Measurements from ENCODE around the gene CAMKMT. TPM values are rescaled to one million over a fixed set of nuclear protein-coding genes. Genes with fewer than 3 reads are reported as not detected.
"Not testable (repeated sequence)": the region's sequence is repeated elsewhere in the genome, so short reads cannot be mapped to it uniquely, and the experiment has no call there.

CAMKMT gene
- total RNA-seq, 1 experiment from 2014 or later, result 6.2 TPM

GRCh38 chr2:44352510-44352909, 9.2 kb upstream of the CAMKMT start:
- in situ Hi-C loops (cut with HindIII; ENCODE audit: low pct_unique_long_range_greater_than_20kb, low sequenced_read_pairs), result no loop called here
- DNase-seq (ENCODE audit: low read depth), result no peak

GRCh38 chr2:44354761-44355160, 7.0 kb upstream of the CAMKMT start:
- no peak for DNase-seq (ENCODE audit: low read depth)
- in situ Hi-C loops (cut with HindIII; ENCODE audit: low pct_unique_long_range_greater_than_20kb, low sequenced_read_pairs), result no loop called here

GRCh38 chr2:44358503-44358902, 3.2 kb upstream of the CAMKMT start:
- peak; percentile 55 for DNase-seq (ENCODE audit: low read depth)
- in situ Hi-C loops (cut with HindIII; ENCODE audit: low pct_unique_long_range_greater_than_20kb, low sequenced_read_pairs), result no loop called here

GRCh38 chr2:44360749-44361329, 908 bp upstream of the CAMKMT start:
- DNase-seq (ENCODE audit: low read depth), result peak; percentile 2
- in situ Hi-C loops (cut with HindIII; ENCODE audit: low pct_unique_long_range_greater_than_20kb, low sequenced_read_pairs), result no loop called here

GRCh38 chr2:44362207-44363015, 664 bp downstream of the CAMKMT start:
- DNase-seq (ENCODE audit: low read depth), result peak; percentile 43
- in situ Hi-C loops (cut with HindIII; ENCODE audit: low pct_unique_long_range_greater_than_20kb, low sequenced_read_pairs), result no loop called here

- in situ Hi-C loops (cut with HindIII; ENCODE audit: low pct_unique_long_range_greater_than_20kb, low sequenced_read_pairs), result no loop called here
- DNase-seq (ENCODE audit: low read depth), result no peak
Observed at GRCh38 chr2:44364604-44365003, 2.9 kb downstream of the CAMKMT start.

- in situ Hi-C loops (cut with HindIII; ENCODE audit: low pct_unique_long_range_greater_than_20kb, low sequenced_read_pairs), result no loop called here
- no peak for DNase-seq (ENCODE audit: low read depth)
Observed at GRCh38 chr2:44367591-44367990, 5.8 kb downstream of the CAMKMT start.

- DNase-seq (ENCODE audit: low read depth), result no peak
- in situ Hi-C loops (cut with HindIII; ENCODE audit: low pct_unique_long_range_greater_than_20kb, low sequenced_read_pairs), result no loop called here
Observed at GRCh38 chr2:44369392-44369791, 7.6 kb downstream of the CAMKMT start.

- DNase-seq (ENCODE audit: low read depth), result no peak
- in situ Hi-C loops (cut with HindIII; ENCODE audit: low pct_unique_long_range_greater_than_20kb, low sequenced_read_pairs), result no loop called here
Observed at GRCh38 chr2:44371445-44371844, 9.7 kb downstream of the CAMKMT start.

- DNase-seq (ENCODE audit: low read depth), result no peak
- in situ Hi-C loops (cut with HindIII; ENCODE audit: low pct_unique_long_range_greater_than_20kb, low sequenced_read_pairs), result no loop called here
Observed at GRCh38 chr2:44372246-44372645, 10.5 kb downstream of the CAMKMT start.

- in situ Hi-C loops (cut with HindIII; ENCODE audit: low pct_unique_long_range_greater_than_20kb, low sequenced_read_pairs), result no loop called here
- no peak for DNase-seq (ENCODE audit: low read depth)
Observed at GRCh38 chr2:44377486-44377885, 15.7 kb downstream of the CAMKMT start.

GRCh38 chr2:44385226-44385625, 23.5 kb downstream of the CAMKMT start:
- in situ Hi-C loops (cut with HindIII; ENCODE audit: low pct_unique_long_range_greater_than_20kb, low sequenced_read_pairs); DNase-seq (ENCODE audit: low read depth): not testable (repeated sequence)

GRCh38 chr2:44388877-44389276, 27.1 kb downstream of the CAMKMT start:
- no peak for DNase-seq (ENCODE audit: low read depth)
- in situ Hi-C loops (cut with HindIII; ENCODE audit: low pct_unique_long_range_greater_than_20kb, low sequenced_read_pairs), result no loop called here

- DNase-seq (ENCODE audit: low read depth), result no peak
- in situ Hi-C loops (cut with HindIII; ENCODE audit: low pct_unique_long_range_greater_than_20kb, low sequenced_read_pairs), result no loop called here
Observed at GRCh38 chr2:44389895-44390294, 28.1 kb downstream of the CAMKMT start.

GRCh38 chr2:44392338-44392943, 30.7 kb downstream of the CAMKMT start:
- no peak for DNase-seq (ENCODE audit: low read depth)
- in situ Hi-C loops (cut with HindIII; ENCODE audit: low pct_unique_long_range_greater_than_20kb, low sequenced_read_pairs), result no loop called here

GRCh38 chr2:44397447-44398175, 35.9 kb downstream of the CAMKMT start:
- no peak for DNase-seq (ENCODE audit: low read depth)
- in situ Hi-C loops (cut with HindIII; ENCODE audit: low pct_unique_long_range_greater_than_20kb, low sequenced_read_pairs), result no loop called here

GRCh38 chr2:44398243-44398897, 36.6 kb downstream of the CAMKMT start:
- in situ Hi-C loops (cut with HindIII; ENCODE audit: low pct_unique_long_range_greater_than_20kb, low sequenced_read_pairs), result no loop called here
- no peak for DNase-seq (ENCODE audit: low read depth)

GRCh38 chr2:44420725-44421124, 59.0 kb downstream of the CAMKMT start:
- in situ Hi-C loops (cut with HindIII; ENCODE audit: low pct_unique_long_range_greater_than_20kb, low sequenced_read_pairs), result no loop called here
- DNase-seq (ENCODE audit: low read depth), result no peak

Measured in Caki2 (cell line).